Smooth muscle cell (in vitro differentiated cells): ENCODE measurements around the gene PHACTR3. TPM values are rescaled to one million over a fixed set of nuclear protein-coding genes. Genes with fewer than 3 reads are reported as not detected.

ENCODE experiments used
- DNase-seq: peaks from one replicate; lab custom pipeline; 2025; ENCODE audit not compliant: unreplicated experiment; lab: John Stamatoyannopoulos, UW
- H2AFZ ChIP-seq: fragments of 200-600 bp; sonication (generic); 2 replicates; pipeline ENCODE4 v1.6.0; 2016; ENCODE audit warnings: antibody characterized with exemption, low read depth, mild to moderate bottlenecking
- H3F3A ChIP-seq: fragments of 200-600 bp; sonication (generic); 2 replicates; pipeline ENCODE4 v1.6.0; 2017; ENCODE audit warnings: antibody characterized with exemption, low read depth
- H3K27ac ChIP-seq: fragments of 200-600 bp; sonication (generic); 2 replicates; pipeline ENCODE4 v1.5.1; 2016; ENCODE audit warnings: low read depth, mild to moderate bottlenecking
- H3K27me3 ChIP-seq: fragments of 200-600 bp; sonication (generic); 2 replicates; pipeline ENCODE4 v1.6.1; 2016; ENCODE audit warnings: low read depth, mild to moderate bottlenecking
- H3K36me3 ChIP-seq: fragments of 200-600 bp; sonication (generic); 2 replicates; pipeline ENCODE4 v1.5.1; 2016; ENCODE audit warnings: low read depth
- H3K4me1 ChIP-seq: fragments of 200-600 bp; sonication (generic); 2 replicates; pipeline ENCODE4 v1.5.1; 2016; ENCODE audit warnings: low read depth
- H3K4me2 ChIP-seq: fragments of 200-600 bp; sonication (generic); 2 replicates; pipeline ENCODE4 v1.6.0; 2016; ENCODE audit warnings: mild to moderate bottlenecking
- H3K4me3 ChIP-seq: fragments of 200-600 bp; sonication (generic); 2 replicates; pipeline ENCODE4 v1.5.1; 2016; ENCODE audit warnings: mild to moderate bottlenecking
- H3K79me2 ChIP-seq: fragments of 200-600 bp; sonication (generic); 2 replicates; pipeline ENCODE4 v1.6.0; 2016; ENCODE audit warnings: low read depth, mild to moderate bottlenecking
- H3K9ac ChIP-seq: fragments of 200-600 bp; sonication (generic); 2 replicates; pipeline ENCODE4 v1.6.0; 2016; ENCODE audit warnings: low read depth
- H3K9me3 ChIP-seq: fragments of 200-600 bp; sonication (generic); replicated peaks from 2 replicates; pipeline ENCODE4 v1.5.1; 2016; ENCODE audit warnings: low read depth
- H4K20me1 ChIP-seq: fragments of 200-600 bp; sonication (generic); 2 replicates; pipeline ENCODE4 v1.6.0; 2016; ENCODE audit warnings: low read depth
- CTCF ChIP-seq: fragments of 200-600 bp; sonication (generic); IDR thresholded peaks from 2 replicates; pipeline ENCODE4 v1.5.1; 2017; ENCODE audit warnings: borderline replicate concordance, mild to moderate bottlenecking, antibody characterized with exemption; ENCODE audit not compliant: insufficient read depth, poor library complexity, severe bottlenecking
- WGBS: methylation state at CpG from one replicate; pipeline ENCODE4 v1.1.7; 2016; ENCODE audit warnings: low lambda C conversion rate; 5-methylcytosine and 5-hydroxymethylcytosine counted together
- polyA plus RNA-seq: library from polyadenylated mRNA; unstranded; fragments of >200 nt; fragmentation: Nextera tagmentation; extraction: Ambion mirVana; gene quantifications from 2 replicates; pipeline ENCODE4 v1.2.1, GENCODE V29; 2016
- total RNA-seq: library from RNA; depleted of rRNA; stranded (reverse); fragments of >200 nt; gene quantifications from 2 replicates; pipeline ENCODE4 v1.2.3, GENCODE V29; 2014

PHACTR3 gene
- total and polyA plus RNA-seq, 2 experiments from 2014 or later = 0.76 to 2.6 TPM

GRCh38 chr20:59816146-59816738, 211.9 kb downstream of the PHACTR3 start:
- 89% methylated on average over 4 of the region's 4 CpGs for WGBS
- H3K27me3 ChIP-seq = no peaks in the 10 kb centered on the region
- H2AFZ ChIP-seq = no peak overlapping the region
- no peaks in the 10 kb centered on the region for H3K36me3 ChIP-seq
- no peak overlapping the region for H3K4me2 ChIP-seq
- no peak for TF ChIP-seq CTCF
- no peaks in the 10 kb centered on the region for H4K20me1 ChIP-seq
- no peak overlapping the region for H3K4me3 ChIP-seq
- no peaks in the 10 kb centered on the region for H3F3A ChIP-seq
- H3K79me2 ChIP-seq = no peaks in the 10 kb centered on the region
- H3K27ac ChIP-seq = no peak overlapping the region
- H3K4me1 ChIP-seq = no peaks in the 10 kb centered on the region
- H3K9ac ChIP-seq = no peak overlapping the region
- H3K9me3 ChIP-seq = no peaks in the 10 kb centered on the region
- DNase-seq = no peak

GRCh38 chr20:59817406-59817805, 213.1 kb downstream of the PHACTR3 start:
- H2AFZ ChIP-seq = no peak overlapping the region
- no peak for DNase-seq
- H3K36me3 ChIP-seq = no peaks in the 10 kb centered on the region
- H3K27me3 ChIP-seq = no peaks in the 10 kb centered on the region
- no peak for TF ChIP-seq CTCF
- H4K20me1 ChIP-seq = no peaks in the 10 kb centered on the region
- H3K79me2 ChIP-seq = no peaks in the 10 kb centered on the region
- no peak overlapping the region for H3K27ac ChIP-seq
- no peaks in the 10 kb centered on the region for H3F3A ChIP-seq
- no peaks in the 10 kb centered on the region for H3K4me1 ChIP-seq
- whole genome bisulfite sequencing = 82% methylated on average over 4 of the region's 4 CpGs
- H3K9me3 ChIP-seq = no peaks in the 10 kb centered on the region
- no peak overlapping the region for H3K4me3 ChIP-seq
- H3K9ac ChIP-seq = no peak overlapping the region
- H3K4me2 ChIP-seq = no peak overlapping the region

GRCh38 chr20:59817846-59818615, 213.7 kb downstream of the PHACTR3 start:
- Histone ChIP-seq H3K36me3 (no peaks in the 10 kb centered on the region), H3K27ac (no peak overlapping the region), H2AFZ (no peak overlapping the region), H3K79me2 (no peaks in the 10 kb centered on the region), H3K27me3 (no peaks in the 10 kb centered on the region), H3K4me1 (no peaks in the 10 kb centered on the region), H3K9ac (no peak overlapping the region), H3K4me3 (no peak overlapping the region), H3F3A (no peaks in the 10 kb centered on the region), H3K4me2 (no peak overlapping the region), H3K9me3 (no peaks in the 10 kb centered on the region), H4K20me1 (no peaks in the 10 kb centered on the region)
- TF ChIP-seq CTCF = no peak
- 88% methylated on average over 14 of the region's 14 CpGs for WGBS
- DNase-seq = no peak
